LNCaP clone FGC (cell line): ENCODE data around the gene SUN2.

Experiments used
- DNase-seq: peaks from one replicate; pipeline ENCODE4 v3.0.0-alpha.2; 2011; ENCODE audit warnings: low read depth
- H3K4me3 ChIP-seq: 2 replicates; pipeline ENCODE4 v1.5.1; 2011; ENCODE audit warnings: mild to moderate bottlenecking, low read depth, low read length, control low read depth
- TF ChIP-seq, protein P1 (sequence below): IDR thresholded peaks from 2 replicates; pipeline ENCODE4 v1.5.1; 2012; ENCODE audit warnings: mild to moderate bottlenecking; ENCODE audit not compliant: control insufficient read depth, insufficient read depth; ENCODE audit errors: extremely low read depth

Gene SUN2

DNA sequence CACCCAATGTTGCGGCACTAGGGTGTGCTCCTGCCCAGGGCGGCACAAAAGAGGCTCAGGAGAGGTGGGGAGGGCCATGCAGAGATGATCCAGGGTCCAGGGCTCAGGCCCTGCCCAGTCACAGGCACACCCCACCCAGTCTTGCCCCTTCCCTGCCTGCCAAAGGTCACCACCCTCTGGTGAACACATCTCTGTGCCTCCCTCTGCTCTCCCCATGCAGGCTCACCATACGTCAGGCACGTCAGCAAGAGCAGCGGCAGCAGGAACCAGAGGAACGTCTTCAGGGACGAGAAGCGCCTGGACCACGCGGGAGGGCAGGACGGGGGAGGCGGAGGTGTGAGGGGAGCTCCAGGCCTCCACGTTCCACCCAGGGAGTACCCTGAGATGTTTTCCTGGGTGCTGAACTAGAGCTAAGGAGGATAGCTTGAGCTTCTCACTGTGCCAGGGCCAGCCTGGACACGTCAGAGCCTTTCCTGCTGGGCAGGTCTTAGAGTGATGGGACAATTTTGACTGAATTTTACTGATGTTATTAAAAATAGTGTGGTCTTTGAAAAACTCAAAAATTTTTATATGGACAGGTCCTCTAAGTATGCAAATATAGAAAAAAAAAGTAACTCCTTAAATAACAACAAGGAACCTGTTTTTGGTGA, 7.2 kb downstream of the SUN2 start:
- TF ChIP-seq, protein P1, sequence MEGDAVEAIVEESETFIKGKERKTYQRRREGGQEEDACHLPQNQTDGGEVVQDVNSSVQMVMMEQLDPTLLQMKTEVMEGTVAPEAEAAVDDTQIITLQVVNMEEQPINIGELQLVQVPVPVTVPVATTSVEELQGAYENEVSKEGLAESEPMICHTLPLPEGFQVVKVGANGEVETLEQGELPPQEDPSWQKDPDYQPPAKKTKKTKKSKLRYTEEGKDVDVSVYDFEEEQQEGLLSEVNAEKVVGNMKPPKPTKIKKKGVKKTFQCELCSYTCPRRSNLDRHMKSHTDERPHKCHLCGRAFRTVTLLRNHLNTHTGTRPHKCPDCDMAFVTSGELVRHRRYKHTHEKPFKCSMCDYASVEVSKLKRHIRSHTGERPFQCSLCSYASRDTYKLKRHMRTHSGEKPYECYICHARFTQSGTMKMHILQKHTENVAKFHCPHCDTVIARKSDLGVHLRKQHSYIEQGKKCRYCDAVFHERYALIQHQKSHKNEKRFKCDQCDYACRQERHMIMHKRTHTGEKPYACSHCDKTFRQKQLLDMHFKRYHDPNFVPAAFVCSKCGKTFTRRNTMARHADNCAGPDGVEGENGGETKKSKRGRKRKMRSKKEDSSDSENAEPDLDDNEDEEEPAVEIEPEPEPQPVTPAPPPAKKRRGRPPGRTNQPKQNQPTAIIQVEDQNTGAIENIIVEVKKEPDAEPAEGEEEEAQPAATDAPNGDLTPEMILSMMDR, result no peak
- no peak overlapping the region for H3K4me3 ChIP-seq
- DNase-seq, result no peak

DNA sequence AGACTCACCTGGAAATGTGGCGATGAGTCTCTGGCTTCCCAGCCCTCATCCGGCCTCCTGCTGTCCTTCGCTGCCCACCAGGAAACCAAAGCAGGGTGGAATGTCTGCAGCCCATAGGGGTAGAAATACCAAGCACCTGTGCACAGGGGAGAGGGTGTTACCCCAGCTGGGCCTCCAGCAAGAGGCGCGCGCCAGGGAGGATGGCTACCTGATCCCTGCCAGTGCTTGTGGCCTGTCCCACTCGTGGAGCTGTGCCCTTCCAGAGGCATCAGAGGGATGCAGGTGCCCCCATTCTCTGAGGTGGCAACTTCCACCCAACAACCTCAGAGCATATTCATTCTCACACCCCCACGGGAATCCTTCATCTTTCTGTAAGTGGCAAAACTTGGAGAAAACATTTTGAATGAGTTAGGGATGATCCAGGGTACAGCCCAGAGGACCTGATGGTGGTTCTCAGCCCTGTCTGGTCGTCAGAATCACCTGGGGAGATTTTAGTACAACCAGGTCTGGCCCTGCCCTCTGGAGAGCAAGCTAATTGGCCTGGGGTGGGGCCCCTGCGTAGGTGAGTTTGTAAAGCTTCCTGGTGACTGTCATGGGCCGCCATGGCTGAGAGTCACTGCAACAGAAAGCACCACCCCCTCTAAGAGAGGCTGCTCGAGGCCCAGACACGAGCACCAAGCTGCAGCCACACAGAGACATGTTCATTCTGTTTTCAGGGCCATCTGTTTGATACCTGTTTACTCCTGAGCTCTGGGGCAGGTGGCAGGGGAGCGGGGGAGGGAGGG, 9.9 kb downstream of the SUN2 start:
- TF ChIP-seq, protein P1, result no peak
- no peak for DNase-seq
- H3K4me3 ChIP-seq, result no peak overlapping the region

DNA sequence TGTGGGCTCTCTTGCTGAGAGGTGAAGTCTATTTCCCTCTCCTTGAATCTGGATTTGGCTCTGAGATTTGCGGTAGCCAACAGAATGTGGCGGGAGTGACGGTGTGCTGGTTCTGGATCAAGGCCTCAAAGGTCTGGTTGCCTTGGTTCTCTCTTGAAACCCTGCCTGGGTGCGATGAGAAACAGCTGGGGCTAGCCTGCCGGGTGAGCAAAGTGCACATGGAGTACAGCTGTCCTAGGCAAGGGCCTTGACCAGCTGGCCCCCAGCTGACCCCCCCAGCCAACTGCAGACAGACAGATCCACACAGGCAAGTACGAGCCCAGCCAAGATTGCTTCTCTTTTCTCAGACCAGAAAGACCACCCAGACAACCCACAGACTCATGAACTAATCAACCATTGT, 10.8 kb downstream of the SUN2 start:
- H3K4me3 ChIP-seq, result no peak overlapping the region
- DNase-seq, result no peak
- TF ChIP-seq, protein P1, result no peak

DNA sequence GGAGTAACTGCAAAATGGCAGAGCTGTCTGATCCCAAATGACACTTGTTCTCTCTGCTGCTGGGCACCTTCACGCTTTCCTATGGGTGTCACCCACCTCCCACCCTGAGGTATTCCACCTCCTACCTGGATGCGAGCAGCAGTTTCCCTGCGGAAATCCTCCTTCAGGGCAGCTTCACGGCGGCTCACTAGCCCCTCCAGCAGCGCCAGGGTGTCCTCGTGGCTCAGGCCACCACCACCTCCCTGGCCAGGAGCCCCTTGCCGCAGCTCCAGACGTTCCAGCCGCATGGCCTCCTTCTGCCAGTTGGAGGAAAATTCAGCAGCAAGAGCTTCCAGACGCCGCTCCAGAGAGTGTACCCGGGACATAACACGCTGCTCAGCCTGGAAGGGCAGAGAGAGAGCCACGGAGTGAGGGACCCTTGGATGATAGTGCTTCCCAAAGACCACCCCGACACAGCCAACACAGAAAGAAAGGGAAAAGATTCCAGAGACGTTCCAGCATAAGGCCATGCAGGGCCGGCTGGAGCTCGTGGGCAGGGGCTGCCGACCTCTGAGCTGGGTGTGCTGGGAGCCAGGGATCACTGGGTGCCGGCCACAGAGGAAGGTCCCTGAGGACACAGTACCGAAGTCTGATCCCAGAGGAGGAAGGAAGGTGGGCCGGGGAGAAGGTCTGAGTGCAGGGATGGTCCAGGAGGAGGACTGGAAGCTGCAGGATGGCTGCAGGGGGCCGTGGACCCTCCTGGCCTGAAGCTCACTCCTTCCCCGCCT, 13.4 kb downstream of the SUN2 start:
- no peak for DNase-seq
- TF ChIP-seq, protein P1, result no peak
- H3K4me3 ChIP-seq, result no peak overlapping the region

DNA sequence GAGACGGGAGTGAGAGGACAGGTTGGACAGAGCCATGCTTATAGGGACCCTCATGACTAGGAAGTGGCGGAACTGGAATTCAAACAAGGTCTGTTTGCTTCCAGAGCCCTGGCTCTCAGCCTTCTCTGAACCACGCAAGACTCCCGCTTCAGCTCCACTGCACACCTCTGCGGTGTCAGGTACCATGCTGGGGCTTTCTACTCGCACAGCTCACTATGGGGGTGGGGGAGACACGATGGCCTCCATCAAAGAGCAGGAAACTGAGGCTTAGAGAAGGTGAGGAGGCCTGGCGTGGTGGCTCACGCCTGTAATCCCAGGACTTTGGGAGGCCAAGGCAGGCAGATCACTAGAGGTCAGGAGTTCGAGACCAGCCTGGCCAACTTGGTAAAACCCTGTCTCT, 14.2 kb downstream of the SUN2 start:
- DNase-seq, result no peak
- TF ChIP-seq, protein P1, result no peak
- no peak overlapping the region for H3K4me3 ChIP-seq

DNA sequence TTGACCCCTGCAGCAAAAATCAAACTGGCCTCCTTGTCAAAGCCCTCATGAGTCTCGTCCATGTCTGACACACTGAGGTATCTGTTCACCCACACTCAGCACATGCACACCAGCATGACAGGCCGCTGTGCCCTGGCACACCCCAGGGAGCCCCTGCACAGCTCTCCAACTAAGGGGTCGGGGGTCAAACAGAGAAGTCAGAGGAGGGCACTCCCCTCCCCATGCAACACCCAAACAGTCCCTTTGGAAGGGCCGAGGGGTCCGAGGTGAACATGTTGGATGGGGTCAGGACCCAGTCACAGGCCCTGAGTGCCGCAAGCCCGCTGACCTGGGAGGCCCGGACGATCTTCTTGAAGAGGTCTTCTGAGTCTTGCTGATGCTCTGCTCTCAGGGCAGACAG, 14.6 kb downstream of the SUN2 start:
- TF ChIP-seq, protein P1, result no peak
- DNase-seq, result no peak

More for the DNA sequence above, 14.6 kb downstream of the SUN2 start:
- no peak overlapping the region for H3K4me3 ChIP-seq
